GM18507 (cell line): ENCODE measurements around the gene FMN2.
"Not testable (repeated sequence)": the region's sequence is repeated elsewhere in the genome, so short reads cannot be mapped to it uniquely, and the experiment has no call there.

ENCODE experiments used
- DNase-seq: peaks from one replicate; pipeline ENCODE4 v3.0.0; 2011; ENCODE audit warnings: low read depth; ENCODE audit not compliant: insufficient read length; ENCODE audit errors: extremely low spot score
- FAIRE-seq: peaks from 2 replicates; lab custom pipeline; 2011; peaks lifted over from hg19 to GRCh38; lab: Jason Lieb, UNC

The FMN2 gene

GRCh38 chr1:240284656-240285414 is 193.2 kb downstream of the FMN2 start:
- DNase-seq (no peak), FAIRE-seq (no peak)

GRCh38 chr1:240285540-240285939 is 193.9 kb downstream of the FMN2 start:
- no peak for FAIRE-seq
- DNase-seq: no peak

- DNase-seq (no peak), FAIRE-seq (no peak)
These were observed 196.0 kb downstream of the FMN2 start for GRCh38 chr1:240287722-240288121.

- FAIRE-seq (no peak), DNase-seq (no peak)
These were observed 202.0 kb downstream of the FMN2 start for GRCh38 chr1:240293706-240294105.

GRCh38 chr1:240294566-240294965 is 202.9 kb downstream of the FMN2 start:
- no peak for FAIRE-seq
- DNase-seq: no peak

GRCh38 chr1:240295811-240296210 is 204.1 kb downstream of the FMN2 start:
- FAIRE-seq: no peak
- no peak for DNase-seq

- DNase-seq (no peak), FAIRE-seq (no peak)
These were observed 212.8 kb downstream of the FMN2 start for GRCh38 chr1:240304466-240304865.

- no peak for DNase-seq
- FAIRE-seq: no peak
These were observed 215.0 kb downstream of the FMN2 start for GRCh38 chr1:240306673-240307072.

- FAIRE-seq (no peak), DNase-seq (no peak)
These were observed 216.4 kb downstream of the FMN2 start for GRCh38 chr1:240308096-240308495.

- no peak for DNase-seq
- no peak for FAIRE-seq
These were observed 218.1 kb downstream of the FMN2 start for GRCh38 chr1:240309769-240310168.

- DNase-seq (no peak), FAIRE-seq (no peak)
These were observed 218.7 kb downstream of the FMN2 start for GRCh38 chr1:240310226-240310925.

GRCh38 chr1:240312872-240313271 is 221.2 kb downstream of the FMN2 start:
- no peak for DNase-seq

GRCh38 chr1:240314845-240315801 is 223.4 kb downstream of the FMN2 start:
- DNase-seq: no peak
- no peak for FAIRE-seq

More at GRCh38 chr1:240312872-240313271, 221.2 kb downstream of the FMN2 start:
- no peak for FAIRE-seq

- FAIRE-seq (no peak), DNase-seq (no peak)
These were observed 228.3 kb downstream of the FMN2 start for GRCh38 chr1:240319998-240320397.

GRCh38 chr1:240320659-240321058 is 229.0 kb downstream of the FMN2 start:
- no peak for FAIRE-seq

GRCh38 chr1:240322943-240323342 is 231.3 kb downstream of the FMN2 start:
- FAIRE-seq: no peak
- DNase-seq: no peak

More at GRCh38 chr1:240320659-240321058, 229.0 kb downstream of the FMN2 start:
- no peak for DNase-seq

GRCh38 chr1:240328382-240328781 is 236.7 kb downstream of the FMN2 start:
- not testable (repeated sequence) for FAIRE-seq, DNase-seq

- no peak for DNase-seq
- FAIRE-seq: no peak
These were observed 237.8 kb downstream of the FMN2 start for GRCh38 chr1:240329443-240329842.

- FAIRE-seq: no peak
- no peak for DNase-seq
These were observed 241.0 kb downstream of the FMN2 start for GRCh38 chr1:240332672-240333071.

GRCh38 chr1:240337781-240338180 is 246.1 kb downstream of the FMN2 start:
- no peak for FAIRE-seq

More at GRCh38 chr1:240337781-240338180, 246.1 kb downstream of the FMN2 start:
- no peak for DNase-seq
